ENCODE measurements around the gene NFKBIB.

Gene NFKBIB

GRCh38 chr19:38904581-38905539, 5.1 kb downstream of the NFKBIB start:
- DNase-seq (ENCODE audit: low spot score): no peak

- DNase-seq (ENCODE audit: low spot score): no peak
Observed at GRCh38 chr19:38905620-38906019, 5.9 kb downstream of the NFKBIB start.

DNA sequence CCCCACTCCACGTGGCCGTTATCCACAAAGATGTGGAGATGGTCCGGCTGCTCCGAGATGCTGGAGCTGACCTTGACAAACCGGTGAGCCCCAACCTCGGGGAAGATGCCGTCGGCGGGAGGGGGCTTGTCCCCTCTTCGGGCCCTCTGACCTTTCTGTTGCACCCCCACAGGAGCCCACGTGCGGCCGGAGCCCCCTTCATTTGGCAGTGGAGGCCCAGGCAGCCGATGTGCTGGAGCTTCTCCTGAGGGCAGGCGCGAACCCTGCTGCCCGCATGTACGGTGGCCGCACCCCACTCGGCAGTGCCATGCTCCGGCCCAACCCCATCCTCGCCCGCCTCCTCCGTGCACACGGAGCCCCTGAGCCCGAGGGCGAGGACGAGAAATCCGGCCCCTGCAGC, 7.5 kb downstream of the NFKBIB start:
- DNase-seq (ENCODE audit: low spot score): no peak

DNA sequence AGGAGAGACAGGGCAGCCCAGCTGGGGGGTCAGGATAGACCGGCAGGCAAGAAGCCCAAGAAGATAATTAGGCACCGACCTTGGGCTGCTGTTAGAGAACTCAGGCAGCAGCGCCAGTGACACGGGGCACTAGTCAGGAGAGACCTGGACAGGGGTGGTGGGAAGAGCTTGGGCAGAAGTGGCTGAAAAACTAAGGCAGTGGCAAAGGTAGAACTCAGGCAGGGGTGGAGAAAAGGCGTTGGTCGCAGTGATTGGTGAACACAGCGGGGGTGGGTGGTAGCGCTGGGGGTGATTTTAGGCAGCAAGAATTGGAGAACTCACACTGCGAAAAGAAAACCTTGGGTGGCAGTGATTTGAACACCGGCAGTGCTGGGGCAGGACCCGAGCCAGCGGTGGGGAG, 7.9 kb downstream of the NFKBIB start:
- DNase-seq (ENCODE audit: low spot score): no peak

GRCh38 chr19:38908911-38909310, 9.1 kb downstream of the NFKBIB start:
- DNase-seq (ENCODE audit: low spot score): no peak

GRCh38 chr19:38910488-38910887, 10.7 kb downstream of the NFKBIB start:
- no peak for DNase-seq (ENCODE audit: low spot score)

- no peak for DNase-seq (ENCODE audit: low spot score)
Observed at GRCh38 chr19:38911388-38912001, 11.7 kb downstream of the NFKBIB start.

GRCh38 chr19:38912600-38913514, 13.1 kb downstream of the NFKBIB start:
- DNase-seq (ENCODE audit: low spot score): no peak

- DNase-seq (ENCODE audit: low spot score): no peak
Observed at GRCh38 chr19:38913958-38914357, 14.2 kb downstream of the NFKBIB start.

- DNase-seq (ENCODE audit: low spot score): no peak
Observed at GRCh38 chr19:38915329-38916321, 15.9 kb downstream of the NFKBIB start.

GRCh38 chr19:38917516-38917915, 17.7 kb downstream of the NFKBIB start:
- no peak for DNase-seq (ENCODE audit: low spot score)

- no peak for DNase-seq (ENCODE audit: low spot score)
Observed at GRCh38 chr19:38917921-38918491, 18.2 kb downstream of the NFKBIB start.

- no peak for DNase-seq (ENCODE audit: low spot score)
Observed at GRCh38 chr19:38918526-38918925, 18.8 kb downstream of the NFKBIB start.

- no peak for DNase-seq (ENCODE audit: low spot score)
Observed at GRCh38 chr19:38919837-38920601, 20.2 kb downstream of the NFKBIB start.

DNA sequence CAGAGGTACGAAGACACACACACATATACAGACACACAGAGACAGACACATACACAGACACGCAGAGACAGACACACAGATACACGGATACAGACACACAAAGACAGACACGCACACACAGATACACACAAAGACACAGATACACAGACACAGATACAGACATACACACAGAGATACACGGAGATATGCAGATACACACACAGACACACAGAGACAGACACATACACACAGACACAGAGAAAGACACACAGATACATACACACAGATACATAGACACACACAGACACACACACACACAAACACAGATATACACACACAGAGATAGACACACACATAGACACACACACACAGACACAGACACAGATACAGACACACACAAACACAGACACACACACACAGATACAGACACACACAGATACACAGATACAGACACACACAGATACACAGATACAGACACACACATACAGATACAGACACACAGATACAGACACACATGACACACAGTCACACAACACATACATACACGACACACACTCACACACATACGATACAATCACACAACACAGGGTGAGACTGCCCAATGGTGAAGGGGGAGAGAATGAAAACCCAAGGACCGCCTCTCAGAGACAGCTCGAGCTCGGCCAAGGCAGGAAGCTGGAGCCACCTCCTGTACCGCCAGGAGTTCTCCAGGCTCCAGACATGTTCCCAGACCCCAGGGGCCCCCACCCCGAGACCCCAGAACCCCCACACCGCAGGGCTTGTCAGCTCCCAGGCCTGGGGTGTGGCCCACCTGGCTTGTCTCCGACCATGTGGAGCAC, 21.0 kb downstream of the NFKBIB start:
- DNase-seq (ENCODE audit: low spot score): no peak

DNA sequence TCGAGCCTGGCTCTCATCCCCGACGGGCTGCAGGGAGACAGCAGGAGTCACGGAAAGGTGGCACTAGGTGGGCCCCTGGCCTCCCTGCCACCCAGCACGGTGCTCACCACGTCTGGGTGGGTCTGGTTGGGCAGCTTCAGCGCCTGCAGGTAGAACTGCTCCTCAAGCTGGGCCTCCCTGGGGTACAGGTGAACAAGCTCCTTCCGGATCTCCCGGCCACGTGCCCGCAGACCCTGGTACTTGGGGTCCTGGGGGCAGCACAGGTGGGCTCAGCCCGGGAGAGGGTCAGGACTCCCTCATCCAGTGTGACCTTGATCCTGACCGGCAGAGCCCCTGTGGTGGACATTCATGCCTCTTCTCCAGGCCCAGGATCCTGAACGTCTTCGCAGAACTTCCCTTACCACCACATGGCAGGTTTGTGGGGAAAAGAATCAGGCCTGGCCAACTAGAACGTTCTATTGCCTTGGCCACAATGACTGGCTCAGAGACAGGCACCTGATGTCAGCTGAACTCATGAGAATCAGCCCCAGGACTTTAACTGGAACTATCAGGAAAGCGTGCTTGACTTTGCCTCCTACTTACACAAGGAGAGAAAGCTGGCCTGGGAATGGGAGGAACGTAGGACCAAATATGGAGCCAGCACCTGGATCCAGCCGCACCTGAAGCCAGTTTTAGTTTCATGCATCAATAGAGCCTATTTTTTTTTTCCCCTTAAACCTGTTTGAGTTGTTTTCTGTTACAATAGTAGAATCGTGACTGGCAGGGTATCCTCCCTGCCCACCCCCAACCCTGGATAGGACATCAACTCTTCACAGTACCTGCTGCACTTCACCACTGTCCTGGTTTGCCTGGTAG, 21.9 kb downstream of the NFKBIB start:
- no peak for DNase-seq (ENCODE audit: low spot score)

- no peak for DNase-seq (ENCODE audit: low spot score)
Observed at GRCh38 chr19:38922482-38922881, 22.7 kb downstream of the NFKBIB start.

DNA sequence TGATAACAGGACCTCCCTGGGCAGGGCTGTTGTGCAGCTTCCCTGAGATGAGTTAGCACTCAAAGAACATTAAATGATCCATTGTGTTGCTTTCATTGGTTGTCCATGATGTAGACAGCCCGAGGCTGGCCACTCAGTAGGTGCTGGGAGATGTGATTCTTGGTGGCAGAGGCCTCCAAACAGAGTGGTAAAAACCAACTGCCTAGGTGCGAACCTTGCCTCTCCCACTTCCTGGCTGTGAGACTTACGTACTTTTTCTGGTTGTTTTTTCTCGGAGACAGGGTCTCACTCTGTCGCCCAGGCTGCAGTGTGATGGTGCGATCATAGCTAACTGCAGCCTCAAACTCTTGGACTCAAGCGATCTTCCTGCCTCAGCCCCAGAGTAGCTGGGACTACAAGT, 24.6 kb downstream of the NFKBIB start:
- DNase-seq (ENCODE audit: low spot score): no peak

Data from pons (tissue), 1 donor.